Bronchial epithelial cell (primary cell): Measurements from ENCODE around the gene ANKRD11. TPM values are rescaled to one million over a fixed set of nuclear protein-coding genes. Genes with fewer than 3 reads are reported as not detected.
"Not testable (repeated sequence)": the region's sequence is repeated elsewhere in the genome, so short reads cannot be mapped to it uniquely, and the experiment has no call there.

Source experiments
- DNase-seq: peaks from one replicate; pipeline ENCODE4 v3.0.0-alpha.2; 2010; ENCODE audit warnings: low read depth
- FAIRE-seq: peaks from 2 replicates; lab custom pipeline; 2011; peaks lifted over from hg19 to GRCh38; lab: Jason Lieb, UNC
- H3K27me3 ChIP-seq: 2 replicates; pipeline ENCODE4 v1.5.1; 2011; ENCODE audit warnings: low read length; ENCODE audit not compliant: control insufficient read depth, insufficient read depth
- H3K36me3 ChIP-seq: 2 replicates; pipeline ENCODE4 v1.5.1; 2011; ENCODE audit warnings: low read length; ENCODE audit not compliant: control insufficient read depth, insufficient read depth
- H3K4me3 ChIP-seq: 2 replicates; pipeline ENCODE4 v1.5.1; 2011; ENCODE audit warnings: mild to moderate bottlenecking, low read depth, low read length, control low read depth
- total RNA-seq: library from RNA; depleted of rRNA; stranded (reverse); fragments of >200 nt; gene quantifications from 2 replicates; pipeline ENCODE4 v1.2.1, GENCODE V29; 2014
- TF ChIP-seq, protein P1 (sequence below): IDR thresholded peaks from 2 replicates; pipeline ENCODE4 v1.5.1; 2011; ENCODE audit warnings: mild to moderate bottlenecking, moderate library complexity, low read length, control low read depth, inconsistent platforms; ENCODE audit not compliant: insufficient read depth, severe bottlenecking

The ANKRD11 gene
- total RNA-seq, 1 donor from 2014 or later: 64.5 TPM

DNA sequence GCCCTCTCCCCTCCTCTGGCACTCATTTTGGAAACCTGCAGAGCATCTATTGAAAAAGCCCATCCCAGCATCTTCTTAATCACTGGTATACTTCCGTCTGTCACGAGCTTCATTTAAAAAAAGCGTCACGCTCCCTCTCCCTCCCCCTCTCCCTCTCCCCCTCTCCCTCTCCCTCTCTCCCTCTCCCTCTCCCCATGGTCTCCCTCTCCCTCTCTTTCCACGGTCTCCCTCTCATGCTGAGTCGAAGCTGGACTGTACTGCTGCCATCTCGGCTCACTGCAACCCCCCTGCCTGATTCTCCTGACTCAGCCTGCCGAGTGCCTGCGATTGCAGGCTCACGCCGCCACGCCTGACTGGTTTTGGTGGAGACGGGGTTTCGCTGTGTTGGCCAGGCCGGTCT lies 28.5 kb downstream of the ANKRD11 start:
- not testable (repeated sequence) for H3K36me3 ChIP-seq, FAIRE-seq, H3K27me3 ChIP-seq, H3K4me3 ChIP-seq, DNase-seq

DNA sequence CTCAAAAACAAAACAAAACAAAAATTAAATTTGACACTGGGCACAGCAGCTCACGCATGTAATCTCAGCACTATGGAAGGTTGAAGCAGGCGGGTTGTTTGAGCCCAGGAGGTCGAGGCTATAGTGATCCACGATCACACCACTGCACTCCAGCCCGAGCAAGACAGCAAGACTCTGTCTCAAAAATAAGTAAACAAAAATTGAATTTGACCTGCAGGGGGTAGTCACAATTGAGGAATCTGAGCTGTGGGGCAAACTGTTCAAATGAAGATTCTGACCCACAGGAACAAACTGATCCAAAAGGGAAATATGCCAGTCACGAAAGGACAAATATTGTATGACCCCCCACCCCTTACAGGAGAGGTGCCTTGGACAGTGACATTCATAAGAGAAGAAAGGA lies 29.8 kb downstream of the ANKRD11 start:
- FAIRE-seq (no peak), DNase-seq (no peak)
- Histone ChIP-seq H3K4me3 (no peak overlapping the region), H3K27me3 (no peaks in the 10 kb centered on the region), H3K36me3 (peaks cover 3% of the 10 kb centered on the region)
- TF ChIP-seq, protein P1, sequence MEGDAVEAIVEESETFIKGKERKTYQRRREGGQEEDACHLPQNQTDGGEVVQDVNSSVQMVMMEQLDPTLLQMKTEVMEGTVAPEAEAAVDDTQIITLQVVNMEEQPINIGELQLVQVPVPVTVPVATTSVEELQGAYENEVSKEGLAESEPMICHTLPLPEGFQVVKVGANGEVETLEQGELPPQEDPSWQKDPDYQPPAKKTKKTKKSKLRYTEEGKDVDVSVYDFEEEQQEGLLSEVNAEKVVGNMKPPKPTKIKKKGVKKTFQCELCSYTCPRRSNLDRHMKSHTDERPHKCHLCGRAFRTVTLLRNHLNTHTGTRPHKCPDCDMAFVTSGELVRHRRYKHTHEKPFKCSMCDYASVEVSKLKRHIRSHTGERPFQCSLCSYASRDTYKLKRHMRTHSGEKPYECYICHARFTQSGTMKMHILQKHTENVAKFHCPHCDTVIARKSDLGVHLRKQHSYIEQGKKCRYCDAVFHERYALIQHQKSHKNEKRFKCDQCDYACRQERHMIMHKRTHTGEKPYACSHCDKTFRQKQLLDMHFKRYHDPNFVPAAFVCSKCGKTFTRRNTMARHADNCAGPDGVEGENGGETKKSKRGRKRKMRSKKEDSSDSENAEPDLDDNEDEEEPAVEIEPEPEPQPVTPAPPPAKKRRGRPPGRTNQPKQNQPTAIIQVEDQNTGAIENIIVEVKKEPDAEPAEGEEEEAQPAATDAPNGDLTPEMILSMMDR: no peak

DNA sequence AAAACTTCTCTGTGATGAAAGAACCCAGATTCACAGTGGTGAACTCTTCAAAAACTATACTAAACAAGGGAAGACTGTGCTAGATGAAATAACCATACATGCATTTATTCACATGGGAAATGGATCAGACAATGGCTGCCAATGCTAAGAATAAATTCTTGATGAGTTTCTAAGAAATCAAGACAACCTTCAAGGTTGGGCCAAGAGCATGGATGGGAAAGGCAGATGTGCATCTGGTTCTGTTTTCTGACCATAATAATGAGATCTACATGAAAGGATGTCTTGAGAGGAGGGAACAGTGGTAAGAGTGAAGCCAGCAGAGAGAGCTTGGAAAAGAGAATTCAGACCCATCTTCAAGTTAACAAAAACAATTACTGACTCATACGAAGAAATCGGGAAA lies 31.4 kb downstream of the ANKRD11 start:
- H3K4me3 ChIP-seq: no peak overlapping the region
- TF ChIP-seq, protein P1: no peak
- H3K27me3 ChIP-seq: no peaks in the 10 kb centered on the region
- DNase-seq: no peak
- H3K36me3 ChIP-seq: peaks cover 2% of the 10 kb centered on the region
- FAIRE-seq: no peak

DNA sequence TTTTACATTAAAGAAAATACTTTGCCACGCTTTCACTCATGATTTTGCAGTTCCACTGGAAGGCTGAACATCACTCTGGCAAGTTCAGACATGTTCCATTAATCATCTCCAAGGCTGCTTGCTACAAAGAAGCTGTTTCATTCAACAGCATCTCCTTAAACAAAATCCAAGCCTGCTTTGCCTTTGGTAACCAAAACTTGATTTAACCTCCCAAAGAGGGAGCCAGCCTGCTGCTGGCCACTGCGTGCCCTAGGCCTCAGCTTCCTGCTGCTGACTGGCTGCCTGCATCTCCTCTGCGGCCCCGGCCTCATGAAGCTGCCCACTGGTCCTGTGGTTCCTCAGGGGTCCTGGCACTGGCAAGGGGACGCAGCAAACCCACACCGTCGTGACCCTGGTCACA lies 31.8 kb downstream of the ANKRD11 start:
- DNase-seq: peak; percentile 92
- Histone ChIP-seq H3K4me3 (no peak overlapping the region), H3K27me3 (no peaks in the 10 kb centered on the region), H3K36me3 (peaks cover 2% of the 10 kb centered on the region)
- FAIRE-seq: no peak
- TF ChIP-seq, protein P1: no peak

DNA sequence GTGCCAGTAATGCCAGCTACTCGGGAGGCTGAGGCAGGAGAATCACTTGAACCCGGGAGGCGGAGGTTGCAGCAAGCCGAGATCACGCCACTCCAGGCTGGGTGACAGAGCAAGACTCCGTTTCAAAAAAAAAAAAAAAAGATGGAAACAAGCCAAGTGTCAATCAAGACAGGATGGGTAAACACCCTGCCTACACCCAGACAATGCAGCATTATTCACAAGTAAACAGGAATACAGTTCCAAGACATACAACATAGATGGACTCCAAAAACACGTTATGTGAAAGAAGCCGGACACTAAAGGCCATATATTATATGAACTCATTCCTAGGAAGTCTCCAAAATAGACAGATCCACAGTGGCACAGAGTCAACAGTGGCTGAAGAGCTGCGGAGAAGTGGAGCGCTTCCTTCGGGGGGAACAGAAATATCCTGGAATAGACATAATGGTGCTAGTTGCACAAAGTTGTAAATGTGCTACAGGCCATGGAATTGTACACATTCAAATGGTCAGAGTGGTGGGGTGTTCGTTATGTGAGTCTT lies 33.9 kb downstream of the ANKRD11 start:
- TF ChIP-seq, protein P1: no peak
- Histone ChIP-seq H3K4me3 (no peak overlapping the region), H3K27me3 (no peaks in the 10 kb centered on the region), H3K36me3 (peaks cover 2% of the 10 kb centered on the region)
- DNase-seq: no peak
- FAIRE-seq: no peak

DNA sequence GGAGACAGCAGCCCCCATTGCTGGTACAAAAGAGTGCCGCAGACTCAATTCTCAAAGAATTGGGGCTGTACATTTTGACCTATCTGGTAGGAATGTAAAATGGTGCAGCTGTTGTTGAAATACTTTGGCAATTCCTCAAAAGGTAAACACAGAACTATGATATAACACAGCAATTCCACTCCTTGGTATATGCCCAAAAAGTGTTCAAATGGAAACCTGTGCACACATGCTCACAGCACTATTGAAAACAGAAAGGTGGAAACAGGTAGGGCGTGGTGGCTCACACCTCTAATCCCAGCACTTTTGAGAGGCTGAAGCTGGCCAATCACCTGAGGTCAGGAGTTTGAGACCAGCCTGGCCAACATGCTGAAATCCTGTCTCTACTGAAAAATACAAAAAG lies 34.7 kb downstream of the ANKRD11 start:
- FAIRE-seq (no peak), DNase-seq (peak; percentile 38)
- TF ChIP-seq, protein P1: no peak
- Histone ChIP-seq H3K27me3 (no peaks in the 10 kb centered on the region), H3K4me3 (no peak overlapping the region), H3K36me3 (no peaks in the 10 kb centered on the region)
